GF-D8 (cell line): ENCODE measurements around the gene NPC1L1.
"Not testable (repeated sequence)": the region's sequence is repeated elsewhere in the genome, so short reads cannot be mapped to it uniquely, and the experiment has no call there.

ENCODE experiments used
- DNase-seq: peaks from one replicate; lab custom pipeline; 2025; lab: John Stamatoyannopoulos, UW

The NPC1L1 gene

GRCh38 chr7:44565795-44566559, 24.8 kb upstream of the NPC1L1 start:
- DNase-seq, result no peak

- DNase-seq, result no peak
Measured at GRCh38 chr7:44565097-44565794, 24.1 kb upstream of the NPC1L1 start.

GRCh38 chr7:44564606-44565005, 23.5 kb upstream of the NPC1L1 start:
- no peak for DNase-seq

GRCh38 chr7:44563171-44563679, 22.1 kb upstream of the NPC1L1 start:
- no peak for DNase-seq

- not testable (repeated sequence) for DNase-seq
Measured at GRCh38 chr7:44562622-44562962, 21.5 kb upstream of the NPC1L1 start.

- DNase-seq, result no peak
Measured at GRCh38 chr7:44561962-44562621, 21.0 kb upstream of the NPC1L1 start.

- DNase-seq, result no peak
Measured at GRCh38 chr7:44561481-44561880, 20.4 kb upstream of the NPC1L1 start.

GRCh38 chr7:44559485-44559884, 18.4 kb upstream of the NPC1L1 start:
- no peak for DNase-seq

GRCh38 chr7:44557485-44557884, 16.4 kb upstream of the NPC1L1 start:
- no peak for DNase-seq

GRCh38 chr7:44555350-44555749, 14.2 kb upstream of the NPC1L1 start:
- DNase-seq, result no peak

GRCh38 chr7:44552473-44553005, 11.4 kb upstream of the NPC1L1 start:
- not testable (repeated sequence) for DNase-seq

GRCh38 chr7:44549457-44549856, 8.3 kb upstream of the NPC1L1 start:
- DNase-seq, result no peak

- DNase-seq, result no peak
Measured at GRCh38 chr7:44548893-44549292, 7.8 kb upstream of the NPC1L1 start.

- DNase-seq, result no peak
Measured at GRCh38 chr7:44547536-44548231, 6.6 kb upstream of the NPC1L1 start.

- no peak for DNase-seq
Measured at GRCh38 chr7:44541876-44542610, 913 bp upstream of the NPC1L1 start.

- no peak for DNase-seq
Measured at GRCh38 chr7:44540592-44541027, 520 bp downstream of the NPC1L1 start.

- no peak for DNase-seq
Measured at GRCh38 chr7:44539669-44540506, 1.2 kb downstream of the NPC1L1 start.

GRCh38 chr7:44538798-44539668, 2.1 kb downstream of the NPC1L1 start:
- no peak for DNase-seq

GRCh38 chr7:44538093-44538797, 2.9 kb downstream of the NPC1L1 start:
- no peak for DNase-seq
